CD4-positive, alpha-beta T cell treated with Interleukin-15 for 1 hour (primary cell): ENCODE measurements around the gene C11orf24.
A peak's percentile ranks its signal among the peaks of the same experiment; 100 is the strongest.

ENCODE experiments used
- DNase-seq: peaks from one replicate; pipeline ENCODE4 v3.0.0-alpha.2; 2020

Gene C11orf24

GRCh38 chr11:68242616-68243015 is 29.2 kb downstream of the C11orf24 start:
- DNase-seq, result no peak

DNA sequence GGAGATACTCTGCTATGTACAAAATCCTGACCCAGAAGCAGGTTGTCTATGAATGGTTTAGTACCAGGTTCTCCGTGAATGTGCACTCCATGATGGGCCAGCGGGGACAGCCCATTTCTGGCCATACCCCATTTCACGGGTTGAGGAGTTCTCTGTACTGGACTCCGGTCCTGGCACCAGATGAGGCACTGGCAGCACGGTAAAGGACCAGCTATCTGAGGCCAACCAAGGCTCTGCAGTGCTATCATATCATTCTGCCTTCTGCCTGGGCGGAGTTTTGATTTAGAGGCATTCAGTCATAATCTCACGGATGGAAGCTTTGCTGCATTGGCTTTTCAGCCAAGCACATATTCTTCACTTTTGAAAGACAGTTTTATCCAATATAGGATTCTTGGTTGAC is 40.2 kb downstream of the C11orf24 start:
- no peak for DNase-seq

- DNase-seq, result no peak
Observed at GRCh38 chr11:68229601-68230000, 42.2 kb downstream of the C11orf24 start.

DNA sequence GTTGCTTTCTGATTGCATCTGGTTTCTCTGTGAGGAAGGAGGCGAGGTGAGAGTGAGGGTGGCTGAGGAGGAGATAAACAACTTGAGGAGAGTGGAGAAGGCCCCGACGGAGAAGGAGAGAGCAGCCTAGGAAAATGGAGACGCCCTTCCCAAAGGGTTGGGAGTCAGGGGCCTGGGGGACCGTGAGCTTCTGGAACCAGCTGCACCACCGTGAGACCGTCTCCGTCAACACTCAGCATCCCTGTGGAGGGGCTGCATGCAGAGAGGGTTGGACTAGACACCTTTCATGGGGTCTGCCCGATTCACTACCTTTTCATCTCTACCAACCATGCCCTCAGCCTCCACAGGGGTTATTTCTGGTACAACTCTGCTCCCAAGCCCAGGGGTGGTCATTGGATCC is 45.4 kb downstream of the C11orf24 start:
- no peak for DNase-seq

DNA sequence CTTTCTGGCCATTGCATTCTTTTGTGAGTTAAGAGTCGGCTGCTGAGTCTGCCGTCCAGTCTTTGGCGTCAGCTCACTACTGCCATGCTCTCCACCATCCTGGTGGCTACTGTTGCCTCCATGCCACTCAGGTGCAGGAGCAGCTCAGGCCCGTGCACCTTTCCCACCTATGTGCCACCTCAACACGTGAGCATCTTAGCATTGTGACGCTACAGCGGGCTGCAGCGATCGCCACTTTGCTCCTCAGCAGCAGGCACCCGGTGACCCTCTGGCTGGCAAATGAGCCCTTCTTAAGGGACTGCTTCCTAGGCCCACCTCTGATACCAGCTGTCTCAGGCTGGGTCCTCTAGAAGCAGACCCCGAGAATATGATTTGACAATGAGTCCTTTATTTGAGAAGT is 47.2 kb downstream of the C11orf24 start:
- no peak for DNase-seq

DNA sequence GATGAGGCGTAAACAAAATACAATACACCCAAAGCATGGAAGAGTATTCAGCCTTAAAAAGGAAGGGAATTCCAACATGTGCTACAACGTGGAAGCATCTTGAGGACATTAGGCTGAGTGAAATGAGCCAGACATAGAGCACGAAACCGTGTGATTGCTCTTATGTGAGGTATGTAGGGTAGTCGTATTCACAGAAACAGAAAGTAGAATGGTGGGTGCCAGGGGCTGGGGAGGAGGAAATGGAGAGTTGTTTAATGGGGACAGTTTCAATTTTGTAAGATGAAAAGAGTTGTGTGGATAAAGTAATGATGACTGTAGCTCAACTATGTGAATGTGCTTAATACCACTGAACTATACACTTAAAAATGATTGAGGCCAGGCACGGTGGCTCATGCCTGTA is 48.5 kb downstream of the C11orf24 start:
- no peak for DNase-seq

- no peak for DNase-seq
Observed at GRCh38 chr11:68221406-68221805, 50.4 kb downstream of the C11orf24 start.

GRCh38 chr11:68216171-68216938 is 55.4 kb downstream of the C11orf24 start:
- no peak for DNase-seq

DNA sequence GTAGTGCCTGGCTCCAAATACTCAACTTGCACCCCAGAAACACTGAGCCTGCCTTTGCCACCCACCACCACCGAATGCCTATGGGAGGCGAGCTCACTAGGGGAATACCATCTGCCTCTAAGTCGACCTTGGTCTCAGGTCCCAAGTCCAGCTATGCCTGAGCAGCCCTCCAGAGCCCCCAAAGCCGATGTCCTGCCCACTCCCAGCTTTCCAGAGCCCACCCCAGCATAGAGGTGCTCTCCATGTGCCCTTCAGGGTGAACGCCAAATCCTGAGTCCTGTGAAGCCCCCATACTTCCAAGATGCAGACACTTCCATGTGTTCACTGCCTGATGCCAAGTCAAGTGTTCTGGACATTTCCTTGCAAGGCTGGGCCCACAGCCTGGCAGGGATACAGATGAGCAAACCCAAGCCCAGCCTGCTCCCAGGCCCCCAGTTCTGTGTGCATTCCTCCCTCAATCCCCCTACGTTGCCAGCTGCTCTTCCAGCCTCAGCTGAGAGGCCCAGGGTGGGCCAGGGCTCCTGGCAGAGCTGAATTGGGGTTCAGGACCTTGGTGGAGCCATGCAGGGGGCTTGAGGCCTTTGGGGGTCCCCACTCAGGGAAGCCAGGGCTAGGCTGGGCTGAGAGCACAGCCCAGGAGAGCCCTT is 56.1 kb downstream of the C11orf24 start:
- no peak for DNase-seq

DNA sequence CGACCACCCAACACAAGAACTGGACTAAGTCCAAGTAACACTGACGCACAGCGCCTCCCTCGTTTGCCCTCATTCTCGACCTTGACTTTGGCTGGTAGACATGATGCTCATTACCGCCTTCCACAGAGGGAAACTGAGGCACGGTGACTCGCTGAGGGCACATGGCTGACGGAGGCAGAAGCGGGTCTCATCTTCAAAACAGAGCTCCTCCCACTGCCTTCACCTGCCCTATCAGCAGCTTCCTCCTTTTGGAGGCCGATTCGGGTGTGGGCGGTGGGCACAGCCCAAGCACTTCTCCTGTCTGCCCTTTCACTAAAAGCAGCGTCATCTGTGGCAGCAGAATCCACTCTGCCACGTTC is 56.7 kb downstream of the C11orf24 start:
- DNase-seq, result peak; percentile 26

DNA sequence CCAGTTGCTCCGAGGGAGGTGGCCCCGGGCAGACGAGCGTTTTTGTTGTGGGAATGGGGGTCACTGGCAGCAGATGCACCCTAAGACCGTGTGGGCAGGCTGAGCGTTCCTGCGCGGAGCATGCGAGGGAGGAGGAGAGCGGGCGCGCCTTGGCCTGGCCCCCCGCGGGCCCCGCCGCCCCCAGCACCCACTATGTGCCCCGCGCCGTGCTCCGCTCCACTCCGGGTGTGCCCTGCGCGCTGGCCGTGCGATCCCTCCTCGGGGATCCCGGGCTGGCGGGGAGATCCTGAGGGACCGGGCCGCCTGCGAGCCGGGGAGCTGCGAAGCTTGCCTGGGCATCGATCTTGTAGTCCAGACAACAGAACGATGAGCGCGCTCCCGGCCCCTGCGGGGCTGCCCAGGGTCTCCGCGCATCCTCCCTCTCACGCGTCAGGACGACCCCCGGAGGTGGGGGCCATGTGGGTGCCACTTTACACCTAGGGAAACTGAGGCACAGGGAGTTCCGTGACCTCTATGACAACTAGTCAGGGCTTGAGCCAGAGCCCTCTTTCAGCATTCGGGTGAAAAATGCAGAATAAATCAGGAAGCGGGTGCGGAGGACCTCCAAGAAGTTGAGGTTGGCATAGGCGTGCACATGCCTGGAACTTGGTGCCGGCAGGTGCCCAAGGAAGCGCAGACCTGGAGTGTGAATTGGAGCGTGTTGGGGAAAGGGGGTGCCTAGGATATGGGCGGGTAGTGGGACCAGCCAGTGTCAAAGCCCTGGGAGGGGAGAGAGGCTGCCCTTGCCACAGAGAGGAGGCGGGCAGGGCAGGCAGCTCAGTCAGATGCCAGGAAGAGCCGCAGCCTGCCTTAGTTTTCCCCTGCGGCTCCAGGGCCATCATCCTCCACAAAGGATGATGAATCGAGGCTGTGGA is 57.3 kb downstream of the C11orf24 start:
- no peak for DNase-seq

DNA sequence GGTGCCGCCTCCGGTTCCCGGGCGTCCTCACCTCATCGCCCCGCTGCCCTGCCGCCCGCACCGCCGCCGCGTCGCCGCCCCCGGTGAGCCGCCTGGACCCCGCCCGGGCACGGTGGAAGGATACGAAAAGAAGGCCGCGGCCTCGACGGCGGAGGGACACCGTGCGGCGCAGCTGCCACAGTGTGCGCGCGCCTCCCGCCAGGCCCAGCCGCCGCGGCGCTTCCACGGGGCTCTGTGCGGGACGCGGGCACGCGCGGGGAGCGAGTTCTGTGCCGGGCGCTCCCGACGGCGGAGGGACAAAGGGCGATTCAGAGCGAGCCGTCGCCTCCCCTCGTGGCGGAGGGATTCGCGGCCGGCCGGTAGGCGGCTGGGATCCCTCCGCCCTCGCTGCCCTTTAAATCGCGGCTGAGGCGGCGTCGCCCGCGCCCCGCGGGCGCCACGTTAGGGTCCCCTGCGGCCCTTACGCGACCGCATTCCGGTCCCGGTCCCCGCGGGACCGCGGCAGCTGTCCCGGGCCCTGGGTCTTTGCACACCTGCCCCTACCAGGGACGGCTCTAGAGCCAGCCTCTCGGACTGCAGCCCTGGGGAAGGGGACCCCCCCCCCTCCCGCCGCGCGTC is 58.1 kb downstream of the C11orf24 start:
- DNase-seq, result peak; percentile 83

GRCh38 chr11:68213135-68213515 is 58.6 kb downstream of the C11orf24 start, which contains the start of gene KMT5B:
TSS of gene KMT5B (minus strand) at chr11:68213296. CDS start at chr11:68190076, 23,220 bp downstream.
- DNase-seq, result peak; percentile 29

- peak; percentile 67 for DNase-seq
Observed at GRCh38 chr11:68212421-68213134, 59.2 kb downstream of the C11orf24 start.

GRCh38 chr11:68211546-68211945 is 60.2 kb downstream of the C11orf24 start:
- DNase-seq, result no peak
